Lower lobe of right lung (tissue), 2 donors: ENCODE measurements around the gene ADGRL2. TPM values are rescaled to one million over a fixed set of nuclear protein-coding genes. Genes with fewer than 3 reads are reported as not detected.

ENCODE experiments used
- ATAC-seq, 2 donors: fragments of 200-7000 bp; cut with Tn5 transposase; one replicate each; pipeline ENCODE4 v1.9.1; 2020 to 2022; ENCODE audit warnings: mild to moderate bottlenecking in 2 of 2, moderate library complexity in 2 of 2
- DNase-seq: peaks from one replicate; pipeline ENCODE4 v3.0.0-alpha.2; 2020
- H3K27ac ChIP-seq: fragments of 200-600 bp; one replicate; pipeline ENCODE4 v1.8.0; 2022
- H3K27me3 ChIP-seq: fragments of 200-600 bp; one replicate; pipeline ENCODE4 v1.8.0; 2022; ENCODE audit warnings: low read depth
- H3K36me3 ChIP-seq: fragments of 200-600 bp; one replicate; pipeline ENCODE4 v1.8.0; 2022; ENCODE audit warnings: mild to moderate bottlenecking
- H3K4me1 ChIP-seq: fragments of 200-600 bp; one replicate; pipeline ENCODE4 v1.8.0; 2022
- H3K4me3 ChIP-seq: fragments of 200-600 bp; one replicate; pipeline ENCODE4 v1.8.0; 2022; ENCODE audit warnings: mild to moderate bottlenecking
- H3K9me3 ChIP-seq: fragments of 200-600 bp; one replicate; pipeline ENCODE4 v1.8.0; 2022
- intact Hi-C: fragments of 100-400 bp; cut with DNase I; formaldehyde crosslinking; loops from one replicate; pipeline ENCODE4 v1.11.0; 2022
- total RNA-seq: library from RNA; stranded (reverse); fragmentation: NEBNext Ultra II Directional; extraction: Animal tissue kit (Norgen Biotek cat#: 25700); gene quantifications from one replicate; pipeline ENCODE4 v1.2.1, GENCODE V29; 2021
- TF ChIP-seq, protein P1 (sequence below): fragments of 200-600 bp; IDR thresholded peaks from one replicate; pipeline ENCODE4 v1.8.0; 2022; ENCODE audit warnings: antibody characterized with exemption, mild to moderate bottlenecking
- donor health status: DM: no; HTN: yes; CAD: no; lungs with severe emphysema.

Gene ADGRL2
- total RNA-seq, 1 donor from 2014 or later = 97.9 TPM

DNA sequence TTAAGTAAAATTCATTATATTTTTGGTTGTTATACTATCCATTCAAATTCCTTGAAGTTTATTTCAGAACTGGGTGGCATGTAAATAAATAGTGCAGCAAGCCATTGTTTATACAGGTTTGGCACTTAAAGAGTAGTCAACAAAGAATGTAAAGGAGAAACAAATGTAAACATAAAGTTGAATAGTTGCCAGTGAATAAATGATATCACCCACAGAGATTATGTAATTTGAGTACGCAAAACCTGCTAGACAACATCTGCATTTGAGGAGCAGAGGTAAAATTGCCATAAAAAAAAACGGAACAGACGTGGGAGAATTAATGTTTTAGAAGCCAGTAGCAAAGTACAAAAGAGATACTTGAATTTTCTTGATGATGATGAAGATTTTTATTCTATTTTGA, 111.6 kb downstream of the ADGRL2 start:
- H3K9me3 ChIP-seq = no peaks in the 10 kb centered on the region
- no peaks in the 10 kb centered on the region for H3K27me3 ChIP-seq
- ATAC-seq = no peak
- no peaks in the 10 kb centered on the region for H3K4me1 ChIP-seq
- TF ChIP-seq, protein P1, sequence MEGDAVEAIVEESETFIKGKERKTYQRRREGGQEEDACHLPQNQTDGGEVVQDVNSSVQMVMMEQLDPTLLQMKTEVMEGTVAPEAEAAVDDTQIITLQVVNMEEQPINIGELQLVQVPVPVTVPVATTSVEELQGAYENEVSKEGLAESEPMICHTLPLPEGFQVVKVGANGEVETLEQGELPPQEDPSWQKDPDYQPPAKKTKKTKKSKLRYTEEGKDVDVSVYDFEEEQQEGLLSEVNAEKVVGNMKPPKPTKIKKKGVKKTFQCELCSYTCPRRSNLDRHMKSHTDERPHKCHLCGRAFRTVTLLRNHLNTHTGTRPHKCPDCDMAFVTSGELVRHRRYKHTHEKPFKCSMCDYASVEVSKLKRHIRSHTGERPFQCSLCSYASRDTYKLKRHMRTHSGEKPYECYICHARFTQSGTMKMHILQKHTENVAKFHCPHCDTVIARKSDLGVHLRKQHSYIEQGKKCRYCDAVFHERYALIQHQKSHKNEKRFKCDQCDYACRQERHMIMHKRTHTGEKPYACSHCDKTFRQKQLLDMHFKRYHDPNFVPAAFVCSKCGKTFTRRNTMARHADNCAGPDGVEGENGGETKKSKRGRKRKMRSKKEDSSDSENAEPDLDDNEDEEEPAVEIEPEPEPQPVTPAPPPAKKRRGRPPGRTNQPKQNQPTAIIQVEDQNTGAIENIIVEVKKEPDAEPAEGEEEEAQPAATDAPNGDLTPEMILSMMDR = no peak
- DNase-seq = no peak
- intact Hi-C loops = no loop called here
- no peak overlapping the region for H3K27ac ChIP-seq
- no peak overlapping the region for H3K4me3 ChIP-seq
- peaks cover 5% of the 10 kb centered on the region for H3K36me3 ChIP-seq

DNA sequence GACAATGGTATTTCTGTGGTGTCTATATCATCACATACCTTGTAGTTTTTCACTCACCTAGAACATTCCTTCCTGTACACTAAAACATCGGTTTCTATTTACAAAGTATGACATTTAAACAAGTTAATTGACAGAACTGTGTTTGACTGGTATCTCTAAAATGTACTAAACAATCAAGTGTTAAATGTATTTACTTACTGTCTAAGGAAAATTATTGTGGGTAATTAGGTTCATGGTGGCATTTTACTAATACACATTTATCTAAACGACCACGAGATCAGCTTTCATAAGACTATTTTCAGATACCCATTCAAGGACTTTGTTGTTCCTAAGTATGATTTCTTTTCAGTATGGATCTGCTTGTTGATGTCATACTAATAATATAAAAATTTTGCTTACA, 115.2 kb downstream of the ADGRL2 start:
- no peaks in the 10 kb centered on the region for H3K9me3 ChIP-seq
- no peaks in the 10 kb centered on the region for H3K27me3 ChIP-seq
- DNase-seq (no peak), ATAC-seq (no peak)
- peaks cover 11% of the 10 kb centered on the region for H3K4me1 ChIP-seq
- H3K36me3 ChIP-seq = no peaks in the 10 kb centered on the region
- intact Hi-C loops = no loop called here
- H3K27ac ChIP-seq = no peak overlapping the region
- TF ChIP-seq, protein P1 = no peak
- H3K4me3 ChIP-seq = no peak overlapping the region

DNA sequence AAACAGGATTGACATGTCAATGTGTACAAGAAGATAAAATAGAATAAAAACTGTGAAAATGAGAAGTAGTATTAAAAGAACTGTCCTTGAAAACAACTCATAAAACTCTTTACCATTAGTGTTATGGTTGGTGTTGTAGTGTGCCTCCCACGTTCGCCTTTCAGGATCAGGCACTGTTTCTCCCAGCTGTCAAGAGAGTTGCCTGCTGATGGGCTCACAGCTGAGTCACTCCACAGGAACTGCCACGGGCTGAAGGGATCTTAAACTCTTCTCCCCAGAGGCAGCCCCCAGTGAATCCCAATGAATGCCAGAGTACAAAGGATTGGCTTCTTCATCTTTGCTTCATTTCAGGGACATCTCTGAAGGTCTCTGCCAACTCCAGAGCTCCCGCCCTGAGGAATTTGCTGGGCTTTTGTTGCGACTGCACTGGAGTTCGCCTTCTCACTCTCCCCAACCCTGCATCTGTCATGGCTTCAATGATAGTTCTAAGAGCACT, 119.6 kb downstream of the ADGRL2 start:
- intact Hi-C loops = no loop called here
- ATAC-seq (peak in 1 of 2 donors; percentile 26), DNase-seq (no peak)
- Histone ChIP-seq H3K4me3 (no peak overlapping the region), H3K27ac (no peak overlapping the region), H3K36me3 (no peaks in the 10 kb centered on the region), H3K4me1 (peaks cover 12% of the 10 kb centered on the region), H3K9me3 (no peaks in the 10 kb centered on the region), H3K27me3 (no peaks in the 10 kb centered on the region)
- TF ChIP-seq, protein P1 = no peak

DNA sequence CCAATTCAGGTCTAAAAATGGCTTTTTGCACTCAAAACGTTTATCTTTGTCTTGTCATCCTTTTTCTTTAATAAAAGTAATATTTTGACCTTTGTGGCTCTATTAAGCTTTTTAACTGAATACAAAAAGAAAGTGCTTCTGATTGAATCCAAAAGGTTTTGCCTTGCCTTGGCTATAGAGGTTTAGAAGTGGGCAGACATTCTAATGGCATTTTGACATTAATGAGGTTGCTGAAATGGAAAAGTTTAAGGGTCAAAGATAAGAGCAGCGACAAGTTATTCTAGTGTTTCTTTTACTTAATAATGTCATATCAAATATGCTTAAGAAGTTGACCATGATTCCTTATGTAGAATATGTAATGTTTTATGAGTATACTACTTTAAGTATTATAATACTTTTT, 120.2 kb downstream of the ADGRL2 start:
- Histone ChIP-seq H3K4me1 (peaks cover 12% of the 10 kb centered on the region), H3K27me3 (no peaks in the 10 kb centered on the region), H3K4me3 (no peak overlapping the region), H3K36me3 (no peaks in the 10 kb centered on the region), H3K27ac (no peak overlapping the region), H3K9me3 (no peaks in the 10 kb centered on the region)
- ATAC-seq = no peak
- intact Hi-C loops = no loop called here
- TF ChIP-seq, protein P1 = no peak
- DNase-seq = no peak

DNA sequence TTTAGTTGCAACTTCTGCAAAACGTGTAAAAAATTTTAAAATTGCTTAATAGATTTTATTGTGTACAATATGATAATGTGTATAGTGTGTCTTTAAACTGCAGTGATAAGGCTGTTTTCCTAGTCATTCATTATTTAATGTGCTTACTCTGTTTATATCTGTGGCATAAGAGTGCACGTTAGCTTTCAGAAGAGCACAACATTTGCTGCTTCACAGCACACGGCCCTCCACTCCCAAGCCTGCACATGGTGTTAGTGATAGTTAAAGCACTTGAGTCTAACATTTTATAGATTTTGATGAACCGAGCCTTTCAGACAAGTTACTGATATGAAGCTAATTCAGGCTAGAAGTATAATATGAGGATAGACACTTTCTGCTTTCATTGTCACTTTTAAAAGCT, 120.6 kb downstream of the ADGRL2 start:
- intact Hi-C loops = no loop called here
- TF ChIP-seq, protein P1 = no peak
- no peak for DNase-seq
- H3K27me3 ChIP-seq = no peaks in the 10 kb centered on the region
- no peaks in the 10 kb centered on the region for H3K36me3 ChIP-seq
- no peaks in the 10 kb centered on the region for H3K9me3 ChIP-seq
- no peak overlapping the region for H3K27ac ChIP-seq
- no peak for ATAC-seq
- H3K4me3 ChIP-seq = no peak overlapping the region
- H3K4me1 ChIP-seq = peaks cover 12% of the 10 kb centered on the region
